Panc1 (cell line): ENCODE measurements around the gene TBX4.

ENCODE experiments used
- CTCF ChIP-seq: fragments of 450-650 bp; IDR thresholded peaks from 2 replicates; pipeline ENCODE4 v1.5.1; 2017; ENCODE audit warnings: mild to moderate bottlenecking
- POLR2AphosphoS5 ChIP-seq: IDR thresholded peaks from 2 replicates; pipeline ENCODE4 v1.6.1; 2012; ENCODE audit warnings: mild to moderate bottlenecking, low read depth, low read length, moderate library complexity
- SIN3A ChIP-seq: IDR thresholded peaks from 2 replicates; pipeline ENCODE4 v1.6.1; 2012; ENCODE audit warnings: low read depth, mild to moderate bottlenecking, low read length, moderate library complexity, borderline replicate concordance; ENCODE audit not compliant: insufficient read depth
- TCF7L2 ChIP-seq: IDR thresholded peaks from 2 replicates; pipeline ENCODE4 v1.6.1; 2011; ENCODE audit warnings: mild to moderate bottlenecking, low read depth, low read length, inconsistent platforms

GRCh38 chr17:61487989-61488595, 35.9 kb downstream of the TBX4 start:
- TF ChIP-seq CTCF (no peak), TCF7L2 (no peak), POLR2AphosphoS5 (no peak), SIN3A (no peak)
